Lung (tissue), 12 donors: Measurements from ENCODE around the gene TEX55. TPM values are rescaled to one million over a fixed set of nuclear protein-coding genes. Genes with fewer than 3 reads are reported as not detected.

ENCODE experiments used
- ATAC-seq: fragments of 200-7000 bp; cut with Tn5 transposase; one replicate; pipeline ENCODE4 v1.9.1; 2020; ENCODE audit warnings: moderate number of reproducible peaks; ENCODE audit not compliant: insufficient read depth, low FRiP score
- DNase-seq, 3 donors: peaks; one replicate each; pipeline ENCODE4 v3.0.0-alpha.2; 2013 to 2017
- H3K27ac ChIP-seq, 2 donors: one replicate each; pipeline ENCODE4 v1.5.1; 2013; ENCODE audit warnings: mild to moderate bottlenecking in 2 of 2, moderate library complexity in 2 of 2, control low read depth in 1 of 2, inconsistent platforms in 1 of 2, low read depth in 1 of 2, low read length in 1 of 2
- H3K27me3 ChIP-seq, 3 donors: one replicate each; pipeline ENCODE4 v1.5.1; 2013; ENCODE audit warnings: low read length in 2 of 3; ENCODE audit not compliant: control insufficient read depth in 3 of 3, insufficient read depth in 3 of 3
- H3K36me3 ChIP-seq, 4 donors: one replicate each; pipeline ENCODE4 v1.5.1; 2013; ENCODE audit warnings: low read length in 4 of 4, mild to moderate bottlenecking in 1 of 4, moderate library complexity in 1 of 4; ENCODE audit not compliant: control insufficient read depth in 4 of 4, insufficient read depth in 4 of 4
- H3K4me1 ChIP-seq, 5 donors: one replicate each; pipeline ENCODE4 v1.5.1; 2013; ENCODE audit warnings: low read length in 5 of 5, mild to moderate bottlenecking in 2 of 5, moderate library complexity in 1 of 5; ENCODE audit not compliant: control insufficient read depth in 5 of 5, insufficient read depth in 5 of 5
- H3K4me3 ChIP-seq: one replicate; pipeline ENCODE4 v1.5.1; 2013; ENCODE audit warnings: mild to moderate bottlenecking, control low read depth, moderate library complexity
- H3K9ac ChIP-seq, 2 donors: one replicate each; pipeline ENCODE4 v1.5.1; 2013; ENCODE audit warnings: low read length in 2 of 2, control low read depth in 1 of 2; ENCODE audit not compliant: insufficient read depth in 1 of 2
- H3K9me3 ChIP-seq, 4 donors: one replicate each; pipeline ENCODE4 v1.5.1; 2013; ENCODE audit warnings: low read length in 3 of 4, mild to moderate bottlenecking in 1 of 4, moderate library complexity in 1 of 4; ENCODE audit not compliant: control insufficient read depth in 4 of 4, insufficient read depth in 3 of 4
- WGBS, 2 donors: extraction: QIAGEN DNeasy Blood & Tissue Kit; methylation state at CpG; one replicate each; pipeline ENCODE4 v1.1.7; 2013; 5-methylcytosine and 5-hydroxymethylcytosine counted together
- polyA plus RNA-seq, 2 donors: library from polyadenylated mRNA; stranded (reverse); fragments of 200-250 nt; gene quantifications; one replicate each; pipeline ENCODE4 v1.2.1, GENCODE V29; 2013
- total RNA-seq, 2 donors: library from RNA; depleted of rRNA in 1 of 2; stranded (reverse); fragments of >200 nt in 1 of 2; gene quantifications; one replicate each; pipeline ENCODE4 v1.2.1, GENCODE V29; 2014 to 2021
- TF ChIP-seq, protein P1 (sequence below): IDR thresholded peaks from 2 replicates; pipeline ENCODE4 v1.5.1; 2012; ENCODE audit warnings: mild to moderate bottlenecking; ENCODE audit errors: control extremely low read depth, extremely low read depth
- donor health status: control.
- donor health status: control.
- donor health status: Bipolar disorder and iron deficiency.
- donor health status: healthy.
- donor health status: DM: yes; HTN: yes; CAD: no.

Gene TEX55
- total and polyA plus RNA-seq, 4 donors: 0.06 TPM; not detected in 3

- Histone ChIP-seq H3K36me3 (no peaks in the 10 kb centered on the region), H3K4me3 (no peak overlapping the region), H3K4me1 (peaks cover 0 to 6% (median 0%) of the 10 kb centered on the region in 5 donors), H3K27ac (no peak overlapping the region), H3K9me3 (no peaks in the 10 kb centered on the region), H3K27me3 (no peaks in the 10 kb centered on the region), H3K9ac (no peak overlapping the region)
- DNase-seq: no peak
- ATAC-seq: no peak
- TF ChIP-seq, protein P1, sequence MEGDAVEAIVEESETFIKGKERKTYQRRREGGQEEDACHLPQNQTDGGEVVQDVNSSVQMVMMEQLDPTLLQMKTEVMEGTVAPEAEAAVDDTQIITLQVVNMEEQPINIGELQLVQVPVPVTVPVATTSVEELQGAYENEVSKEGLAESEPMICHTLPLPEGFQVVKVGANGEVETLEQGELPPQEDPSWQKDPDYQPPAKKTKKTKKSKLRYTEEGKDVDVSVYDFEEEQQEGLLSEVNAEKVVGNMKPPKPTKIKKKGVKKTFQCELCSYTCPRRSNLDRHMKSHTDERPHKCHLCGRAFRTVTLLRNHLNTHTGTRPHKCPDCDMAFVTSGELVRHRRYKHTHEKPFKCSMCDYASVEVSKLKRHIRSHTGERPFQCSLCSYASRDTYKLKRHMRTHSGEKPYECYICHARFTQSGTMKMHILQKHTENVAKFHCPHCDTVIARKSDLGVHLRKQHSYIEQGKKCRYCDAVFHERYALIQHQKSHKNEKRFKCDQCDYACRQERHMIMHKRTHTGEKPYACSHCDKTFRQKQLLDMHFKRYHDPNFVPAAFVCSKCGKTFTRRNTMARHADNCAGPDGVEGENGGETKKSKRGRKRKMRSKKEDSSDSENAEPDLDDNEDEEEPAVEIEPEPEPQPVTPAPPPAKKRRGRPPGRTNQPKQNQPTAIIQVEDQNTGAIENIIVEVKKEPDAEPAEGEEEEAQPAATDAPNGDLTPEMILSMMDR: no peak
- WGBS, 2 donors: 86 to 88% methylated on average over 7 of the region's 7 CpGs
Measured at GRCh38 chr3:119184796-119185570, 39.0 kb downstream of the TEX55 start.

DNA sequence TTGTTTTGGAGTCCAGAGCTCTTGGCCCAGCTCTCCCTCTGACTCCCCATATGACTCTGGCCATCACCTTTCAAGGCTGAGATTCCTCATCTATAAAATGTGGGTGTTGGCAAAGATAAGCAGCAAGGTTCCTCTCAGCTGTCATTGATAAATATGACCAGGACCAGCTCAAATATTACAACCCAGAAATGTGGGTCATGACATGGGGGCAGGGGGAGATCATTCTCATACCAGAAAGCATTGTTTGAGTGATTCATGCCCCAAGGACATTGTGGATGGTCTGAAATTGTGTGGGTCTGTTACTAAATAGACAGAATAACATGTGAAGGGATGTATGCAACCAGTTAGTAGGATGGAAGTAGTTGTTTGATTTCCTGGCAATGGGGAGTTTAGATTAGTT lies 41.3 kb downstream of the TEX55 start:
- no peak for DNase-seq
- H3K36me3 ChIP-seq: no peaks in the 10 kb centered on the region
- H3K4me3 ChIP-seq: no peak overlapping the region
- H3K27ac ChIP-seq: no peak overlapping the region
- H3K9me3 ChIP-seq: no peaks in the 10 kb centered on the region
- TF ChIP-seq, protein P1: no peak
- no peaks in the 10 kb centered on the region for H3K27me3 ChIP-seq
- H3K4me1 ChIP-seq: peaks cover 0 to 6% (median 0%) of the 10 kb centered on the region in 5 donors
- H3K9ac ChIP-seq: no peak overlapping the region
- ATAC-seq: no peak

DNA sequence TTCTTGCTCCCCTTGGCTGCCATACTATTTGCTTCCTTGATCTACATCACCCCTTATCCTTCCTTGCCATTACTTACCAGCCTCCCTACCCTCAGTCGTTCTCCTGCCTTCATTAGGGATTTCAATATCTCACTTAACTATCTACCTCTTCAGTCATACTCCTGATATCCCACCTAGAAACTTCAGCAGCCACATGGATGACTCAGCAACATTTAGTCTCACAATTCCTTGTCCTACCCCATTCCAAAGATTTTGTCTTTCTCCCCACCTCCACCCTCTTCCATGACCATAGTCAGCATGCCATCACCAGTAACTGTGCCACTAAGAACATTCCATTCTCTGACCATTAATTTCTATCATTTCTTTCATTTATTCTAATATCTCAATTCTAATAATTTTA lies 45.8 kb downstream of the TEX55 start:
- DNase-seq: no peak
- H3K9me3 ChIP-seq: no peaks in the 10 kb centered on the region
- TF ChIP-seq, protein P1: no peak
- H3K4me3 ChIP-seq: no peak overlapping the region
- no peaks in the 10 kb centered on the region for H3K27me3 ChIP-seq
- H3K9ac ChIP-seq: no peak overlapping the region
- WGBS, 2 donors: 86 to 90% methylated on average over 1 of the region's 1 CpG
- H3K36me3 ChIP-seq: no peaks in the 10 kb centered on the region
- no peak overlapping the region for H3K27ac ChIP-seq
- peaks cover 0 to 6% (median 0%) of the 10 kb centered on the region in 5 donors for H3K4me1 ChIP-seq
- ATAC-seq: no peak
